Omental fat pad (tissue), 4 donors: Measurements from ENCODE around the gene TPO. TPM values are rescaled to one million over a fixed set of nuclear protein-coding genes. Genes with fewer than 3 reads are reported as not detected.

Experiments used
- ATAC-seq: fragments of 150-250 bp; one replicate; pipeline ENCODE4 v1.9.1; 2016; ENCODE audit warnings: mild to moderate bottlenecking, moderate library complexity; ENCODE audit not compliant: low FRiP score
- DNase-seq: peaks from one replicate; pipeline ENCODE4 v3.0.0-alpha.2; 2019; ENCODE audit warnings: low spot score
- total RNA-seq, 4 donors: library from RNA; depleted of rRNA; stranded (reverse); fragments of >200 nt; gene quantifications; one replicate each; pipeline ENCODE4 v1.1.0, GENCODE V29; 2016
- TF ChIP-seq, protein P1 (sequence below), 3 donors: fragments of 450-650 bp; IDR thresholded peaks; one replicate each; pipeline ENCODE4 v1.5.1; 2016 to 2017; ENCODE audit warnings: antibody characterized with exemption in 3 of 3, mild to moderate bottlenecking in 3 of 3, moderate library complexity in 2 of 3

Gene TPO
- total RNA-seq, 4 donors from 2014 or later = 3.0 to 27.1 (median 13.1) TPM

DNA sequence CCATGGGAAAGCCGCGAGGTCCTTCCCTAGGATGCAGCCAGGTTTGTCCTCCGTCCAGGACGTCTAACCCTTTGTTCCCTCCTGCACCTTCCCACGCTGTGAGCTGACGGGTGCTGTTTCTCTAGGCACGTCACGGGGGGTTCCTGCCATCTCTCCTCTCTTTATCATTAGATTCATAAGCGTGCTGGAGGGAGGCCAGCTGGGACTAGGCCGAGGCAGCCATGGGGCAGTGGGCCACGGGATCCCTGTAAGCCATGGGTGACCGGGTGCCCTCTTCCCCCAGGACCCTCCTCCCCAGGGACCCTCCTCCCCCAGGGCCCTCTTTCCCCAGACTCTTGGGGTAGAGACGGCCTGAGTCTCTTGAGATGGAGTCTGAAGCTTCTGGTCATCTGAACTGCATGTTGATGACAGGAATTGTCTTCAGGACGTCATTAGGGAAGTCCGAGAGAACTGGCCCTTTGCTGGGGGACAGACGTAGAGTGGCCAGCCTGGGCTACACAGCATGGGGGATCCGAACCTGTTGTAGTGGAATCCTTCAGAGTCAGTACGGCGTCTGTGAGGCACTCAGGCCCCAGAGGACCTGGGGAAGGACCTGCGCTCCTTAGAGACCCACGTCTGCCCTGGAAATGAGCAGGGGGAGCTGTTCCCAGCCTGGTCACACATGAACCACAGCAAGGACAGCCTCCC is 108.1 kb downstream of the TPO start:
- no peak for DNase-seq
- no peak for ATAC-seq
- TF ChIP-seq, protein P1, sequence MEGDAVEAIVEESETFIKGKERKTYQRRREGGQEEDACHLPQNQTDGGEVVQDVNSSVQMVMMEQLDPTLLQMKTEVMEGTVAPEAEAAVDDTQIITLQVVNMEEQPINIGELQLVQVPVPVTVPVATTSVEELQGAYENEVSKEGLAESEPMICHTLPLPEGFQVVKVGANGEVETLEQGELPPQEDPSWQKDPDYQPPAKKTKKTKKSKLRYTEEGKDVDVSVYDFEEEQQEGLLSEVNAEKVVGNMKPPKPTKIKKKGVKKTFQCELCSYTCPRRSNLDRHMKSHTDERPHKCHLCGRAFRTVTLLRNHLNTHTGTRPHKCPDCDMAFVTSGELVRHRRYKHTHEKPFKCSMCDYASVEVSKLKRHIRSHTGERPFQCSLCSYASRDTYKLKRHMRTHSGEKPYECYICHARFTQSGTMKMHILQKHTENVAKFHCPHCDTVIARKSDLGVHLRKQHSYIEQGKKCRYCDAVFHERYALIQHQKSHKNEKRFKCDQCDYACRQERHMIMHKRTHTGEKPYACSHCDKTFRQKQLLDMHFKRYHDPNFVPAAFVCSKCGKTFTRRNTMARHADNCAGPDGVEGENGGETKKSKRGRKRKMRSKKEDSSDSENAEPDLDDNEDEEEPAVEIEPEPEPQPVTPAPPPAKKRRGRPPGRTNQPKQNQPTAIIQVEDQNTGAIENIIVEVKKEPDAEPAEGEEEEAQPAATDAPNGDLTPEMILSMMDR (IDR thresholded peaks at IDR 0.05) = no peak

DNA sequence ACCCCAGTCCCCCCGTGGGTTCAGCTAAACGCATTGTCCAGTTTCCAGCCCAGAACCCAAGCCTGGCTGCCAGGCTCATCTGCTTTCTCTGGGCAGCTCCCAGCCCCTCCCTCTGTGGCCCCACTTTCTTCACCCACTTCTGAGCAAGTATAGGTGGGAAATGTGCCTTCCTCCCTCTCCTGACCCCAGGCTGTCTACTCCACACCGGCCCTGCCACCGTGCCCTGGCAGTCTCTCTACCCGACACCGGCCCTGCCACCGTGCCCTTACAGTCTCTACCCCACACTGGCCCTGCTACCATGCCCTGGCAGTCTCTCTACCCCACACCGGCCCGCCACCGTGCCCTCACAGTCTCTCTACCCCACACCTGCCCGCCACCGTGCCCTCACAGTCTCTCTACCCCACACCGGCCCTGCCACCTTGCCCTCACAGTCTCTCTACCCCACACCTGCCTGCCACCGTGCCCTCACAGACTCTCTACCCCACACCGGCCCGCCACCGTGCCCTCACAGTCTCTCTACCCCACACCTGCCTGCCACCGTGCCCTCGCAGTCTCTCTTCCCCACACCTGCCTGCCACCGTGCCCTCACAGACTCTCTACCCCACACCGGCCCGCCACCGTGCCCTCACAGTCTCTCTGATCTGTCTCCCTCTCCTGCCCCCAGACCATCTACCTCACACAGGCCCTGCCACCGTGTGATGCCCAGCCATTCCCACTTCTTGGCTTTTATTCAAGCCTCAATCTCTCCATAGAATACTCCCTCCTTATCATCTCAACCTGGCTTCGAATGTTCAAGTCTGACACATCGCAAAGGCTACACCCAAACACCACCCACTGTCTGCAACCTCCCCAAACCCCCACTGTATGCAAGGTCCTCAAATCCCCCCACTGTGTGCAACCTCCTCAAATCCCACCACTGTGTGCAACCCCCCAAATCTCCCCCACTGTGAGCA is 108.9 kb downstream of the TPO start:
- TF ChIP-seq, protein P1 (IDR thresholded peaks at IDR 0.05) = no peak
- DNase-seq (no peak), ATAC-seq (no peak)

DNA sequence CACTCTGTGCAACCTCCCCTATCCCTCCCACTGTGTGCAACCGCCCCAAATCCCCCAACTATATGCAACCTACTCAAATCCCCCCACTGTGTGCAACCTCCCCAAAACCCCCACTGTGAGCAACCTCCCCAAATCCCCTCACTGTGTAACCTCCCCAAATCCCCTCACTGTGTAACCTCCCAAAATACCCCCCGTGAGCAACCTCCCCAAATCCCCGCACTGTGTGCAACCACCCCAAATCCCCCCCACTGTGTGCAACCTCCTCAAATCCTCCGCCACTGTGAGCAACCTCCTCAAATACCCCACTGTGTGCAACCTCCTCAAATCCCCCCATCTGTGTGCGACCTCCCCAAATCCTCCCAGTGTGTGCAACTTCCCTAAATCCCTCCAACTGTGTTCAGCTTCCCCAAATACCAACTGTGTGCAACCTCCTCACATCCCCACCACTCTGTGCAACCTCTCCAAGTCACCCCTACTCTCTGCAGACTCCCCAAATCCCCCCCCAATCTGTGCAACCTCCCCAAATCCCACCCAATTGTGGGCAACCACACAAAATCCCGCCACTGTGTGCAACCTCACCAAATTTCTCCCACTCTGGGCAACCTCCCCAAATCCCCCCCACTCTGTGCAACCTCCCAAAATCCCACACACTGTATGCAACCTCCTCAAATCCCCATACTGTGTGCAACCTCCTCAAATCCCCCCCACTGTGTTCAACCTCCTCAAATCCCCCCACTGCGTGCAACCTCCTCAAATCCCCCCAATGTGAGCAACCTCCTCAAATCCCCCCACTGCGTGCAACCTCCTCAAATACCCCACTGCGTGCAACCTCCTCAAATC is 114.1 kb downstream of the TPO start:
- DNase-seq = no peak
- ATAC-seq = no peak
- TF ChIP-seq, protein P1 (IDR thresholded peaks at IDR 0.05) = no peak

DNA sequence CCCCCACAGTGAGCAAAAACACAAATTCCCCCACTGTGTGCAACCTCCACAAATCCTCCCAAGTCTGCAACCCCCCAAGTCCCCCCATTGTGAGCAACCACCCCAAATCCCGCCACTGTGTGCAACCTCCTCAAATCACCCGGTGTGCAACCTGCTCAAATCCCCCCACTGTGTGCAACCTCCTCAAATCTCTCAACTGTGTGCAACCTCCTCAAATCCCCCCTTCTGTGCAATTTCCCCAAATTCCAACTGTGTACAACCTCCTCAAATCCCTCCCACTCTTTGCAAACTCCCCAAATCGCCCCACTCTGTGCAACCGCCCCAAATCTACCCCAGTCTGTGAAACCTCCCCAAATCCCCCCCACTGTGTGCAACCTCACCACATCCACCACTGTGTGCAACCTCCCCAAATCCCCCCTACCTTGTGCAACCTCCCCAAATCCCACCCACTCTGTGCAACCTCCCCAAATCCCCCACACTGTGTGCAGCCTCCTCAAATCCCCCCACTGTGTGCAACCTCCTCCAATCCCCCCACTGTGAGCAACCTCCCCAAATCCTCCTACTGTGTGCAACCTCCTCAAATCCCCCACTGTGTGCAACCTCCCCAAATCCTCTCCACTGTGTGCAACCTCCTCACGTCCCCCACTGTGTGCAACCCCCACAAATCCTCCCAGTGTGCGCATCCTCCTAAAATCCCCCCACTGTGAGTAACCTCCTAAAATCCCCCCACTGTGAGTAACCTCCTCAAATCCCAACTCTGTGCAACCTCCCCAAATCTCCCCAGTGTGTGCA is 115.2 kb downstream of the TPO start:
- ATAC-seq (no peak), DNase-seq (no peak)
- TF ChIP-seq, protein P1 (IDR thresholded peaks at IDR 0.05) = no peak

DNA sequence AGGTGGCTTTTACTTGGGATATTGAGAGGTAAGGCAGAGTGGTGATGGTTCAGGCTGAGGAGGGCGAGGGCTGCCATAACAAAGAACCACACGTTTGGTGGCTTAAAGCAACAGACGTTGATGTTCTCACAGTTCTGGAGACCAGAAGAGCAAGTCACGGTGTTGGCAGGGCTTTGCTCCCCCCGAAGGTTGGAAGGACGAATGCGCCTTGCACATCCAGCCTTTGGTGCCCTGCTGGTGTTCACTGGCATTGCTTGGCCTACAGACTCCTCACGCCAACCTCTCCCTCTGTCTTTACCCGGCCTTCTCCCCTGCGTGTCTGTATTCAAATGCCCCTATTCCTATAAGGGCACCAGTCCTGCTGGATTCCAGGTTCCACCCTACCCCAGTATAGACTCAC is 125.4 kb downstream of the TPO start:
- no peak for ATAC-seq
- TF ChIP-seq, protein P1 (IDR thresholded peaks at IDR 0.05) = no peak
- no peak for DNase-seq

DNA sequence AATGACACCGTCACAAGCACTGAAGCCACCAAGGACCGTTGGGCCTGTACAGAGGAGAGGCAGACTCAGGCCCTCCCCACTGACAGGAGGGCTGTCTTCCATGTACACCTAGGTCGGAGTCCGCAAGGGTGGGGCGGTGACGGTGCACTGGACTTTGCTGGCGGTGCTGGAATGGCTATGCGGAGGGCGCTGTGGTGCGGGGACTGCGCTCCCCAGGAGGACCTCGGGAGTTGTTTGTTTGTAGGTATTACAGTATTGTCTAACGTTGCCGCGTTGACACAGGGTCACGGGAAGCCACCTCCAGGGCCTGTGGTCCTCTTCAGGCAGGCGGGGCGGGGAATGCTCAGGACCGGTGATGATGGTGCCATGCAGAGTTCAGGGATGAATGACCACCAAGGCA is 126.2 kb downstream of the TPO start:
- ATAC-seq = no peak
- TF ChIP-seq, protein P1 (IDR thresholded peaks at IDR 0.05) = no peak
- no peak for DNase-seq
